Dermis microvascular lymphatic vessel endothelial cell (primary cell): ENCODE data around the gene QDPR. TPM values are rescaled to one million over a fixed set of nuclear protein-coding genes. Genes with fewer than 3 reads are reported as not detected.

Experiments
- total RNA-seq: library from RNA; depleted of rRNA; stranded (reverse); fragments of >200 nt; gene quantifications from 2 replicates; pipeline ENCODE4 v1.2.1, GENCODE V29; 2014

The QDPR gene
- total RNA-seq, 1 donor from 2014 or later, result 11.0 TPM

Other genes starting within 250 kb of the QDPR start
- not detected in 2 replicates for gene CLRN2, start 3.1 kb upstream of the QDPR start, total RNA-seq
- gene LAP3, start 65.1 kb upstream of the QDPR start, total RNA-seq, result 92.7 and 125 TPM in 2 replicates
- gene MED28, start 102.6 kb upstream of the QDPR start, total RNA-seq, result 15.8 and 27.3 TPM in 2 replicates